K562 (cell line): ENCODE results near the gene ITPA. TPM values are rescaled to one million over a fixed set of nuclear protein-coding genes. Genes with fewer than 3 reads are reported as not detected.

Source experiments
- CBX5 ChIP-seq: IDR thresholded peaks from 2 replicates; pipeline ENCODE4 v1.6.1; 2014; ENCODE audit warnings: low read depth, borderline replicate concordance
- CCNT2 ChIP-seq: IDR thresholded peaks from 2 replicates; pipeline ENCODE4 v1.6.1; 2011; ENCODE audit warnings: borderline replicate concordance, low read depth, mild to moderate bottlenecking, moderate library complexity, mixed read lengths, low read length; ENCODE audit not compliant: insufficient read length; ENCODE audit errors: extremely low read depth
- EP400 ChIP-seq: fragments of 450-650 bp; IDR thresholded peaks from 2 replicates; pipeline ENCODE4 v1.6.1; 2017; ENCODE audit warnings: antibody characterized with exemption, mild to moderate bottlenecking, moderate library complexity
- HDAC6 ChIP-seq: IDR thresholded peaks from 2 replicates; pipeline ENCODE4 v1.6.1; 2012; ENCODE audit warnings: low read depth, mild to moderate bottlenecking, control low read depth, inconsistent platforms, low read length, moderate library complexity
- HMGN3 ChIP-seq: IDR thresholded peaks from 2 replicates; pipeline ENCODE4 v1.6.1; 2011; ENCODE audit warnings: borderline replicate concordance, low read depth, mild to moderate bottlenecking, mixed read lengths, low read length; ENCODE audit not compliant: insufficient read length; ENCODE audit errors: extremely low read depth
- NCOA2 ChIP-seq, 2 experiments: fragments of 450-650 bp; IDR thresholded peaks; 2 replicates each; pipeline ENCODE4 v1.6.1; 2018; ENCODE audit warnings: mild to moderate bottlenecking in 2 of 2, moderate library complexity in 1 of 2; ENCODE audit not compliant: partially characterized antibody in 2 of 2
- NFXL1 ChIP-seq: fragments of 450-650 bp; formaldehyde crosslinking; IDR thresholded peaks from 2 replicates; pipeline ENCODE4 v1.4.0; 2021; ENCODE audit warnings: mild to moderate bottlenecking
- PTTG1 ChIP-seq: fragments of 450-650 bp; IDR thresholded peaks from 2 replicates; pipeline ENCODE4 v1.6.1; 2016; ENCODE audit warnings: low read depth, mild to moderate bottlenecking, missing genetic modification characterization, missing compliant biosample characterization
- SIN3A ChIP-seq, 2 experiments: fragments of 150-350 bp in 1 of 2; IDR thresholded peaks; 2 replicates each; pipeline ENCODE4 v1.6.1; 2011 to 2016; ENCODE audit warnings: borderline replicate concordance in 2 of 2, low read depth in 2 of 2, low read length in 2 of 2, mild to moderate bottlenecking in 2 of 2, moderate library complexity in 2 of 2; ENCODE audit not compliant: control insufficient read depth in 1 of 2
- TEAD4 ChIP-seq, 2 experiments: sonication (generic) in 1 of 2; formaldehyde crosslinking in 1 of 2; IDR thresholded peaks; 2 replicates each; pipeline versions ENCODE4 v1.6.1 to v1.8.0; 2012 to 2022; ENCODE audit warnings: borderline replicate concordance in 1 of 2, inconsistent platforms in 1 of 2, low read length in 1 of 2, mild to moderate bottlenecking in 1 of 2, missing genetic modification reagents in 1 of 2
- XRCC3 ChIP-seq: fragments of 450-650 bp; IDR thresholded peaks from 2 replicates; pipeline ENCODE4 v1.6.1; 2017; ENCODE audit warnings: mild to moderate bottlenecking, moderate library complexity
- YBX1 ChIP-seq: fragments of 450-650 bp; IDR thresholded peaks from 2 replicates; pipeline ENCODE4 v1.7.1; 2016; ENCODE audit warnings: mild to moderate bottlenecking
- ZNF436 ChIP-seq: fragments of 250-450, 450-650 bp; sonication (Bioruptor Pico); formaldehyde crosslinking; IDR thresholded peaks from 2 replicates; pipeline ENCODE4 v1.7.0; 2020; ENCODE audit warnings: mild to moderate bottlenecking
- ZNF695 ChIP-seq: fragments of 450-650 bp; formaldehyde crosslinking; IDR thresholded peaks from 2 replicates; pipeline ENCODE4 v1.4.0; 2020; ENCODE audit warnings: mild to moderate bottlenecking, moderate library complexity
- ZNF79 ChIP-seq: fragments of 250-450 bp; sonication (Bioruptor Pico); IDR thresholded peaks from 2 replicates; pipeline ENCODE4 v1.4.0; 2020; ENCODE audit warnings: low read depth, mild to moderate bottlenecking, moderate library complexity
- ZNF830 ChIP-seq: fragments of 250-450 bp; sonication (Bioruptor Pico); IDR thresholded peaks from 2 replicates; pipeline ENCODE4 v1.5.0; 2021; ENCODE audit warnings: mild to moderate bottlenecking
- polyA plus RNA-seq, 8 experiments: library from polyadenylated mRNA; depleted of rRNA in 4 of 8; stranded (reverse) in 5 of 8; unstranded in 3 of 8; fragments of >200 nt; fragmentation: Nextera tagmentation in 2 of 8; fragmentation: Illumina TruSeq in 1 of 8; extraction: Ambion mirVana in 2 of 8; extraction: Trizol in 1 of 8; gene quantifications; 2 replicates each; pipeline versions ENCODE4 v1.2.1 to v1.2.3, GENCODE V29; 2011 to 2014; ENCODE audit warnings: inconsistent platforms in 1 of 8, missing spikeins in 1 of 8
- total RNA-seq, 7 experiments: library from RNA; depleted of rRNA in 6 of 7; stranded (reverse); fragments of >200 nt in 6 of 7; fragmentation: Illumina TruSeq in 2 of 7; extraction: Trizol in 2 of 7; gene quantifications; 2 replicates each; pipeline versions ENCODE4 v1.2.1 to v1.2.3, GENCODE V29; 2011 to 2021; ENCODE audit warnings: low replicate concordance in 1 of 7
- TF ChIP-seq, protein P1 (sequence below): fragments of 250-450 bp; sonication (Bioruptor Pico); IDR thresholded peaks from 2 replicates; pipeline ENCODE4 v1.5.1; 2021; ENCODE audit warnings: mild to moderate bottlenecking
- TF ChIP-seq, protein P2 (sequence below): fragments of 250-450 bp; sonication (Bioruptor Pico); IDR thresholded peaks from 2 replicates; pipeline ENCODE4 v1.4.0; 2020; ENCODE audit warnings: borderline replicate concordance
- TF ChIP-seq, protein P3 (sequence below): fragments of 250-450 bp; sonication (Bioruptor Pico); IDR thresholded peaks from 2 replicates; pipeline ENCODE4 v1.5.0; 2020; ENCODE audit warnings: mild to moderate bottlenecking
- TF ChIP-seq, protein P4 (sequence below): sonication (generic); formaldehyde crosslinking; IDR thresholded peaks from 2 replicates; pipeline ENCODE4 v1.8.1; 2023; ENCODE audit warnings: mild to moderate bottlenecking, missing genetic modification reagents

The ITPA gene
- total and polyA plus RNA-seq, 9 of the 15 experiments (the other 6 are each of a cell fraction or from before 2014, with no cell fraction given): 5.0 to 79.7 (median 36.7) TPM

DNA sequence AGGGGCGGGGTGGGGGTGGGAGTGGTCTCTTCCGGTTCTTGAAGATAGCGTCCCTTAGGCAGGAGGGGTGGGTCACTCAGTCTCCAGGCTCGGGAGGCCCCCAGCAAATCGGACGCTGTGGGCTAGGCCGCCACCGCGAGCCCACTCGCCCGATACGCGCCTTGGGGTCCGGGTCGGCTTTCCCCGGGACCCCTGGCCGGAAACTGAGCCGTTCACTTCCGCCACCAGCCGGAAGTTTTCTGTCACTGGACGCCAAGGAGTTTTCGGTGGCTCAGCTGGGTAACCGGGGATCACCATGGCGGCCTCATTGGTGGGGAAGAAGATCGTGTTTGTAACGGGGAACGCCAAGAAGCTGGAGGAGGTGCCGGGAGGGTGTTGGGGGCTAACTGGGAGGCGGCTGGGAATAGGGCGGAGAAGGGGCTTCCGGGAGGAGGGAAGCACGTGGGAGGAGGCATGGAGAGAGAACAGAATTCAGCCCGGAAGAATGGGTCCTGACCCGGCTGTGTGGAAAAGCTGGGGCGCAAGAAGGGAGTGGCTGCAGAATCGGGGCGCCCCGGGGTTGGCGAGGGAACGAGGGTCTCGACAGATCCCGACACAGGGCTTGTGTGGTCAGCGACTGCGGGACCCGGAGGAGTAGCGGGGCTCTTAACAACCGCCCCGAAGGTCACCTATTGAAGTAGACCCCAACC, at the start of gene ITPA (continued):
- TF ChIP-seq, protein P1, sequence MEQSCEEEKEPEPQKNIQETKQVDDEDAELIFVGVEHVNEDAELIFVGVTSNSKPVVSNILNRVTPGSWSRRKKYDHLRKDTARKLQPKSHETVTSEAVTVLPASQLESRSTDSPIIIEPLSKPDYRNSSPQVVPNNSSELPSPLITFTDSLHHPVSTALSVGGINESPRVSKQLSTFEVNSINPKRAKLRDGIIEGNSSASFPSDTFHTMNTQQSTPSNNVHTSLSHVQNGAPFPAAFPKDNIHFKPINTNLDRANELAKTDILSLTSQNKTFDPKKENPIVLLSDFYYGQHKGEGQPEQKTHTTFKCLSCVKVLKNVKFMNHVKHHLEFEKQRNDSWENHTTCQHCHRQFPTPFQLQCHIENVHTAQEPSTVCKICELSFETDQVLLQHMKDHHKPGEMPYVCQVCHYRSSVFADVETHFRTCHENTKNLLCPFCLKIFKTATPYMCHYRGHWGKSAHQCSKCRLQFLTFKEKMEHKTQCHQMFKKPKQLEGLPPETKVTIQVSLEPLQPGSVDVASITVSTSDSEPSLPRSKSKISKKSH (CRISPR knock-in tag): no peak
- TF ChIP-seq, protein P2, sequence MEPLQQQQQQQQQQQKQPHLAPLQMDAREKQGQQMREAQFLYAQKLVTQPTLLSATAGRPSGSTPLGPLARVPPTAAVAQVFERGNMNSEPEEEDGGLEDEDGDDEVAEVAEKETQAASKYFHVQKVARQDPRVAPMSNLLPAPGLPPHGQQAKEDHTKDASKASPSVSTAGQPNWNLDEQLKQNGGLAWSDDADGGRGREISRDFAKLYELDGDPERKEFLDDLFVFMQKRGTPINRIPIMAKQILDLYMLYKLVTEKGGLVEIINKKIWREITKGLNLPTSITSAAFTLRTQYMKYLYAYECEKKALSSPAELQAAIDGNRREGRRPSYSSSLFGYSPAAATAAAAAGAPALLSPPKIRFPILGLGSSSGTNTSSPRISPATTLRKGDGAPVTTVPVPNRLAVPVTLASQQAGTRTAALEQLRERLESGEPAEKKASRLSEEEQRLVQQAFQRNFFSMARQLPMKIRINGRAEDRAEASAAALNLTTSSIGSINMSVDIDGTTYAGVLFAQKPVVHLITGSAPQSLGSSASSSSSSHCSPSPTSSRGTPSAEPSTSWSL (CRISPR knock-in tag): no peak
- TF ChIP-seq SIN3A (IDR thresholded peaks at IDR 0.05; ENCODE audit: borderline replicate concordance in 2 of 2, control insufficient read depth in 1 of 2, low read depth in 2 of 2, low read length in 2 of 2) (peak; percentile 67 to 85; a peak in 2 of 4 replicates), ZNF830 (no peak), ZNF695 (CRISPR knock-in tag) (no peak), YBX1 (no peak), CCNT2 (no peak), ZNF436 (no peak), XRCC3 (no peak), NFXL1 (no peak), PTTG1 (tag) (no peak), NCOA2 (IDR thresholded peaks at IDR 0.05; ENCODE audit: partially characterized antibody in 2 of 2) (no peak), EP400 (peak; percentile 96), HMGN3 (no peak), CBX5 (no peak), ZNF79 (CRISPR knock-in tag) (no peak), TEAD4 (IDR thresholded peaks at IDR 0.05; ENCODE audit: low read length) (no peak), TEAD4 (CRISPR knock-in tag; IDR thresholded peaks at IDR 0.05; ENCODE audit: borderline replicate concordance) (no peak), HDAC6 (no peak)
- TF ChIP-seq, protein P3, sequence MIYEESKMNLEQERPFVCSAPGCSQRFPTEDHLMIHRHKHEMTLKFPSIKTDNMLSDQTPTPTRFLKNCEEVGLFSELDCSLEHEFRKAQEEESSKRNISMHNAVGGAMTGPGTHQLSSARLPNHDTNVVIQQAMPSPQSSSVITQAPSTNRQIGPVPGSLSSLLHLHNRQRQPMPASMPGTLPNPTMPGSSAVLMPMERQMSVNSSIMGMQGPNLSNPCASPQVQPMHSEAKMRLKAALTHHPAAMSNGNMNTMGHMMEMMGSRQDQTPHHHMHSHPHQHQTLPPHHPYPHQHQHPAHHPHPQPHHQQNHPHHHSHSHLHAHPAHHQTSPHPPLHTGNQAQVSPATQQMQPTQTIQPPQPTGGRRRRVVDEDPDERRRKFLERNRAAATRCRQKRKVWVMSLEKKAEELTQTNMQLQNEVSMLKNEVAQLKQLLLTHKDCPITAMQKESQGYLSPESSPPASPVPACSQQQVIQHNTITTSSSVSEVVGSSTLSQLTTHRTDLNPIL (CRISPR knock-in tag): no peak
- TF ChIP-seq, protein P4, sequence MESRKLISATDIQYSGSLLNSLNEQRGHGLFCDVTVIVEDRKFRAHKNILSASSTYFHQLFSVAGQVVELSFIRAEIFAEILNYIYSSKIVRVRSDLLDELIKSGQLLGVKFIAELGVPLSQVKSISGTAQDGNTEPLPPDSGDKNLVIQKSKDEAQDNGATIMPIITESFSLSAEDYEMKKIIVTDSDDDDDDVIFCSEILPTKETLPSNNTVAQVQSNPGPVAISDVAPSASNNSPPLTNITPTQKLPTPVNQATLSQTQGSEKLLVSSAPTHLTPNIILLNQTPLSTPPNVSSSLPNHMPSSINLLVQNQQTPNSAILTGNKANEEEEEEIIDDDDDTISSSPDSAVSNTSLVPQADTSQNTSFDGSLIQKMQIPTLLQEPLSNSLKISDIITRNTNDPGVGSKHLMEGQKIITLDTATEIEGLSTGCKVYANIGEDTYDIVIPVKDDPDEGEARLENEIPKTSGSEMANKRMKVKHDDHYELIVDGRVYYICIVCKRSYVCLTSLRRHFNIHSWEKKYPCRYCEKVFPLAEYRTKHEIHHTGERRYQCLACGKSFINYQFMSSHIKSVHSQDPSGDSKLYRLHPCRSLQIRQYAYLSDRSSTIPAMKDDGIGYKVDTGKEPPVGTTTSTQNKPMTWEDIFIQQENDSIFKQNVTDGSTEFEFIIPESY (CRISPR knock-in tag): no peak
